HG03108 (cell line): ENCODE measurements around the gene PLK4.
"Not testable (repeated sequence)": the region's sequence is repeated elsewhere in the genome, so short reads cannot be mapped to it uniquely, and the experiment has no call there.

Source experiments
- ATAC-seq: cut with Tn5 transposase; IDR thresholded peaks from one replicate; pipeline ENCODE4 v1.9.1; 2021; ENCODE audit warnings: moderate library complexity; ENCODE audit not compliant: unreplicated experiment

Gene PLK4

GRCh38 chr4:127899682-127900081, 19.0 kb downstream of the PLK4 start:
- not testable (repeated sequence) for ATAC-seq

DNA sequence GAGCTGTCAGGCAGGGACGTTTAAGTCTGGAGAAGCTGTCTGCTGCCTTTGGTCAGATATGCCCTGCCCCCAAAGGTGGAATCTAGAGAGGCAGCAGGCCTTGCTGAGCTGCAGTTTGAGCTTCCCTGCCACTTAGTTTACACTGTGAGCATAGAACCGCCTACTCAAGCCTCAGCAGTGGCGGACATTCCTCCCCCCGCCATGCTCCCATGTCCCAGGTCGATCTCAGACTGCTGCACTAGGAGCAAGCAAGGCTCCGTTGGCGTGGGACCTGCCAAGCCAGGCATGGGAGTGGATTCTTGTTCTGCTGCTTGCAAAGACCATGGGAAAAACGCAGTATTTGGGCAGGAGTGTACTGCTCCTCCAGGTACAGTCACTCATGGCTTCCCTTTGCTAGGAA, 24.3 kb downstream of the PLK4 start:
- ATAC-seq: no peak

DNA sequence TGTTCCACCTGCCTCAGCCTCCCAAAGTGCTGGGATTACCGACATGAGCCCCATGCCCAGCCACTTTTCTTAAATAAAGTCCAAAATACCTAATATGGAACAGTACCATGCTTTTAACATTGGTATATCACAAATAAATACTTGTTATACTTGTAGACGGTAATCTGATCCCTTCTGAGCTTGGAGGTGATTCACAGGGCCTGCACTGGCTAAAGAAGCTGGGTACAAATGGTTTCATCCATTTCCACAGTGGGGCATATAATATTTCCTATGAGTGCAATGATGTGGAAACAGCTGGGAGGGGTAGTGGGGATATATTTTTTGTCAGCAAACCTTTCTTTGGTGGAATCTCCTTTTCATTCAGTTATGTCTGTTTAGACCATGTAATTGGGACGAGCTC, 35.8 kb downstream of the PLK4 start:
- ATAC-seq: no peak

- no peak for ATAC-seq
Observed at GRCh38 chr4:127917151-127917550, 36.5 kb downstream of the PLK4 start.

GRCh38 chr4:127920521-127920920, 39.8 kb downstream of the PLK4 start:
- ATAC-seq: no peak

- ATAC-seq: no peak
Observed at GRCh38 chr4:127922226-127922625, 41.5 kb downstream of the PLK4 start.

- not testable (repeated sequence) for ATAC-seq
Observed at GRCh38 chr4:127925720-127926119, 45.0 kb downstream of the PLK4 start.

DNA sequence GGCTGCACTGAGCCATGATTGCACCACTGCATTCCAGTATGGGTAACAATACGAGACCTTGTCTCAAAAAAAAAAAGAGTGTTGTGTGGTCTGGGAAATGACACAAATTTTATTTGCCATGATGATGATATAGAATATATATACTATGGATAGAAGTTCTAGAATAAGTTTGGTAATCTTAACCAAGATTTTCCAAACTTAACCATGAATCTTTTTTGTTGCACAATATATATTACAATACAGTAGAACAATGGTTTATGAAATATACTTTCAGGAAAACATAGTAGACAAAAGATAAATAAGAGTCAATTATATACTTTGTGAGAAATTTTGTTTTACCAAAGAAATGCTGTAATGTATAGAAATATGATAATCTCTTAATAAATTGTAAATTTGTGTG, 49.5 kb downstream of the PLK4 start:
- ATAC-seq: no peak

DNA sequence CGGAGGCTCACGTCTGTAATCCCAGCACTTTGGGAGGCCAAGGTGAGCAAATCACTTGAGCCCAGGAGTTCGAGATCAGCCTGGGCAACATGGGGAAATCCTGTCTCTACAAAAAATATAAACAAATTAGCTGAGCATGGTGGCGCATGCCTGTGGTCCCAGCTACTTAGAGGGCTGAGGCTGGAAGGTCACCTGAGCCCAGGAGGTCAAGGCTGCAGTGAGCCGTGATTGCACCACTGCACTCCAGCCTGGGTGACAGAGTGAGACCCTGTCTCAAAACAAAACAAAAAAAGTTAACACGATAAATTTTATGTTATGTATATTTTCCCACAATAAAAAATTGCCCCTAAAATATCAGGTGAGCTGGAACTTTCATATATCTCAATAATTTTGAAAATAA, 51.1 kb downstream of the PLK4 start:
- not testable (repeated sequence) for ATAC-seq

DNA sequence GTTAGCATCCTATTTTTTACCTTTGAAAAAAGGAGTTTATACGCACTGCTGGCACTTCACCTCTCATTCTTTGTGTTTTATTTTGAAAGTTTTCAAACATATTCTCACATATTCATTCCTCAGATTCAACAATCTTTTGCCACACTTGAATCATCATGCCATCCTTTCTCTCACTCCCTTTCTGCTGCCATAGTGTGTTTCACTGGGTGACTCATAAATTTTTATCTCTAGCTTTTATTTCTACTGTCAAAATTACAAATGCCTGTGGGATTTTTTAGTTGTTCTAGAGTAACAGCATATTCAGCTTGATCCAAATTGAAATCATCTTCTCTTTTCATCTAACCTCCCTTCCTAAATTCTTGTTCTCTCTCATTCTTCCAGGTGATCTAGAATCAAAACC, 56.3 kb downstream of the PLK4 start:
- no peak for ATAC-seq
